ENCODE data around the gene LZTR1. TPM values are rescaled to one million over a fixed set of nuclear protein-coding genes. Genes with fewer than 3 reads are reported as not detected.
"Not testable (repeated sequence)": the region's sequence is repeated elsewhere in the genome, so short reads cannot be mapped to it uniquely, and the experiment has no call there.

Gene LZTR1
- total RNA-seq, 1 donor from 2014 or later: 87.0 TPM

GRCh38 chr22:21044931-21045584, 63.0 kb downstream of the LZTR1 start:
- no peak for TF ChIP-seq CTCF (IDR thresholded peaks at IDR 0.05)
- Mint-ChIP-seq H3K27ac (ENCODE audit: unreplicated experiment) (peak overlapping the region; percentile 99), H3K4me1 (ENCODE audit: low read depth) (peaks cover 43% of the 10 kb centered on the region), H3K36me3 (ENCODE audit: low read depth) (no peaks in the 10 kb centered on the region), H3K4me3 (ENCODE audit: unreplicated experiment) (peak overlapping the region; percentile 86), H3K27me3 (ENCODE audit: low read depth) (no peaks in the 10 kb centered on the region), H3K9me3 (ENCODE audit: low read depth) (no peaks in the 10 kb centered on the region)
- no peak for DNase-seq (ENCODE audit: low spot score)

- peak within 1 kb of the TSS; percentile 86 for H3K4me3 Mint-ChIP-seq (ENCODE audit: unreplicated experiment)
- no peak for TF ChIP-seq CTCF (IDR thresholded peaks at IDR 0.05)
- no peaks in the 10 kb centered on the region for H3K36me3 Mint-ChIP-seq (ENCODE audit: low read depth)
- H3K27me3 Mint-ChIP-seq (ENCODE audit: low read depth): no peaks in the 10 kb centered on the region
- no peaks in the 10 kb centered on the region for H3K9me3 Mint-ChIP-seq (ENCODE audit: low read depth)
- peak within 1 kb of the TSS; percentile 99 for H3K27ac Mint-ChIP-seq (ENCODE audit: unreplicated experiment)
- DNase-seq (ENCODE audit: low spot score): no peak
- H3K4me1 Mint-ChIP-seq (ENCODE audit: low read depth): peaks cover 40% of the 10 kb centered on the region
Measured at GRCh38 chr22:21045585-21046294, 63.6 kb downstream of the LZTR1 start, which contains the start of gene LRRC74B. LRRC74B (plus strand) TSS chr22:21045946; CDS start chr22:21045987, 41 bp downstream.

- no peak for TF ChIP-seq CTCF (IDR thresholded peaks at IDR 0.05)
- Mint-ChIP-seq H3K27me3 (ENCODE audit: low read depth) (no peaks in the 10 kb centered on the region), H3K36me3 (ENCODE audit: low read depth) (no peaks in the 10 kb centered on the region), H3K4me3 (ENCODE audit: unreplicated experiment) (no peak overlapping the region), H3K9me3 (ENCODE audit: low read depth) (no peaks in the 10 kb centered on the region), H3K4me1 (ENCODE audit: low read depth) (peaks cover 37% of the 10 kb centered on the region), H3K27ac (ENCODE audit: unreplicated experiment) (no peak overlapping the region)
- DNase-seq (ENCODE audit: low spot score): no peak
Measured at GRCh38 chr22:21047035-21047661, 65.1 kb downstream of the LZTR1 start.

- no peaks in the 10 kb centered on the region for H3K36me3 Mint-ChIP-seq (ENCODE audit: low read depth)
- H3K27me3 Mint-ChIP-seq (ENCODE audit: low read depth): no peaks in the 10 kb centered on the region
- H3K9me3 Mint-ChIP-seq (ENCODE audit: low read depth): no peaks in the 10 kb centered on the region
- peaks cover 31% of the 10 kb centered on the region for H3K4me1 Mint-ChIP-seq (ENCODE audit: low read depth)
- no peak overlapping the region for H3K27ac Mint-ChIP-seq (ENCODE audit: unreplicated experiment)
- TF ChIP-seq CTCF (IDR thresholded peaks at IDR 0.05): no peak
- no peak overlapping the region for H3K4me3 Mint-ChIP-seq (ENCODE audit: unreplicated experiment)
- no peak for DNase-seq (ENCODE audit: low spot score)
Measured at GRCh38 chr22:21047730-21048129, 65.6 kb downstream of the LZTR1 start.

GRCh38 chr22:21048448-21048847, 66.4 kb downstream of the LZTR1 start:
- not testable (repeated sequence) for DNase-seq (ENCODE audit: low spot score); H3K27me3 Mint-ChIP-seq (ENCODE audit: low read depth)

More at GRCh38 chr22:21048448-21048847, 66.4 kb downstream of the LZTR1 start:
- not testable (repeated sequence) for H3K9me3 Mint-ChIP-seq (ENCODE audit: low read depth); H3K36me3 Mint-ChIP-seq (ENCODE audit: low read depth); H3K4me3 Mint-ChIP-seq (ENCODE audit: unreplicated experiment); H3K27ac Mint-ChIP-seq (ENCODE audit: unreplicated experiment)
- peaks cover 24% of the 10 kb centered on the region for H3K4me1 Mint-ChIP-seq (ENCODE audit: low read depth)

Small RNA genes within 50 kb of the gene (microRNA-seq; reads per million reads assigned to microRNA genes)
- gene MIR649 (ENCODE audit: borderline number of aligned reads): not detected

Other genes starting within 250 kb of the LZTR1 start
- gene SERPIND1, start 208.2 kb upstream of the LZTR1 start, total RNA-seq: not detected in 3 replicates
- 68.3 to 87.9 TPM (median 72.3 TPM) in 3 replicates for gene PI4KA, start 123.5 kb upstream of the LZTR1 start, total RNA-seq
- 25.3 to 26.3 TPM (median 25.8 TPM) in 3 replicates for gene SNAP29, start 123.3 kb upstream of the LZTR1 start, total RNA-seq
- gene CRKL, start 64.9 kb upstream of the LZTR1 start, total RNA-seq: 45.3 to 49.2 TPM (median 46.3 TPM) in 3 replicates
- 0.47 TPM in 1 of 3 replicates, not detected in the others for gene AIFM3, start 15.0 kb upstream of the LZTR1 start, total RNA-seq
- 15.7 to 22.5 TPM (median 17.2 TPM) in 3 replicates for gene THAP7, start 19.8 kb downstream of the LZTR1 start, total RNA-seq
- 2.1 to 4.9 TPM (median 2.2 TPM) in 3 replicates for gene P2RX6, start 32.9 kb downstream of the LZTR1 start, total RNA-seq
- 0.22 to 0.28 TPM in 2 of 3 replicates, not detected in the other for gene SLC7A4, start 50.3 kb downstream of the LZTR1 start, total RNA-seq
- not detected in 3 replicates for gene LRRC74B, start 63.6 kb downstream of the LZTR1 start, total RNA-seq